ENCODE results near the gene MOB2.

The MOB2 gene

GRCh38 chr11:1502954-1503707, 16.6 kb upstream of the MOB2 start:
- DNase-seq = no peak

- DNase-seq = no peak
These were observed 15.8 kb upstream of the MOB2 start for GRCh38 chr11:1502168-1502953.

GRCh38 chr11:1501421-1502167, 15.0 kb upstream of the MOB2 start:
- DNase-seq = no peak

GRCh38 chr11:1500466-1501420, 14.2 kb upstream of the MOB2 start:
- DNase-seq = no peak

GRCh38 chr11:1499899-1500298, 13.3 kb upstream of the MOB2 start:
- DNase-seq = no peak

- DNase-seq = no peak
These were observed 12.8 kb upstream of the MOB2 start for GRCh38 chr11:1499261-1499890.

- DNase-seq = no peak
These were observed 11.7 kb upstream of the MOB2 start for GRCh38 chr11:1498262-1498661.

- no peak for DNase-seq
These were observed 11.0 kb upstream of the MOB2 start for GRCh38 chr11:1497600-1497999.

GRCh38 chr11:1496761-1497095, 10.1 kb upstream of the MOB2 start:
- DNase-seq = no peak

GRCh38 chr11:1496091-1496760, 9.6 kb upstream of the MOB2 start:
- no peak for DNase-seq

GRCh38 chr11:1494650-1495049, 8.1 kb upstream of the MOB2 start:
- DNase-seq = no peak

- DNase-seq = no peak
These were observed 7.2 kb upstream of the MOB2 start for GRCh38 chr11:1493650-1494244.

- DNase-seq = no peak
These were observed 4.8 kb upstream of the MOB2 start for GRCh38 chr11:1491379-1491778.

- DNase-seq = no peak
These were observed 4.1 kb upstream of the MOB2 start for GRCh38 chr11:1490651-1491050.

GRCh38 chr11:1488575-1489180, 2.1 kb upstream of the MOB2 start:
- no peak for DNase-seq

GRCh38 chr11:1487851-1488574, 1.4 kb upstream of the MOB2 start:
- no peak for DNase-seq

GRCh38 chr11:1487091-1487850, 692 bp upstream of the MOB2 start:
- no peak for DNase-seq

- no peak for DNase-seq
These were observed 1.1 kb downstream of the MOB2 start for GRCh38 chr11:1485504-1485885.
